GM21737 (cell line): ENCODE data around the gene WFIKKN1.

Experiments
- ATAC-seq: cut with Tn5 transposase; IDR thresholded peaks from one replicate; pipeline ENCODE4 v1.9.1; 2021; ENCODE audit warnings: mild to moderate bottlenecking, moderate library complexity; ENCODE audit not compliant: unreplicated experiment

The WFIKKN1 gene

GRCh38 chr16:682493-683395, 52.0 kb downstream of the WFIKKN1 start:
- ATAC-seq, result no peak

DNA sequence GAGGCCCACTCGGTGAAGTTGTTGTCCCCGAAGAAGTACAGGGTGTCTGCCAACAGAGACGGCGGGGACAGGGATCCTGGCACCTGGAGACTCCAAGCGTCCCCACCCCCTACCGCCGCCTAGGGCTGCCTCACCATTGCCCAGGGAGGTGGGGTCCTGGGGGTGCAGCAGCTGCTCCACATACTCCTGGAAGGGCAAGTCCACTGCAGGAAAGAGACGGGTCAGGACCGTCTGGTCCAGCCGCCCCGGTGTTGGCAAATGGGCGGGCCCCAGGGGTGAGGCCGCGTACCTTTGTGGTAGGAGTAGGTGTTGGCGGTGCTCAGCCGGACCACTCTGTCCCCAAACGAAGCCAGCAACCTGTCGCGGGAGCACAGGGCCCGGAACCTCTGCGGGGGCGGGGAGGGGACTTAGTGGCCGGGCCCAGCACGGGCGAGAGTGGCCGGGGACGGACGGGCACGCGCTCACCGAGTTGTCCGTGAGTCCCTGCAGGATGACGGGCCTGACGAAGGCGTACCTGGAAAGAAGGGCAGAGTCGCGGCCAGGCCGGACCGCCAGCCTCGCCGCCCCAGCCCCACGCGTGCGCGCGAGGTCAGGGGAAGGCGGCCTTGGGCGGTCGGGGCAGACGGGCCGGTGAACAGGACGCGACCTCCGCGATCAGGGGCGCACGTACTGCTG, 52.7 kb downstream of the WFIKKN1 start:
- peak; percentile 0 for ATAC-seq
